Measurements from ENCODE around the gene MRPL19. TPM values are rescaled to one million over a fixed set of nuclear protein-coding genes. Genes with fewer than 3 reads are reported as not detected.
A peak's percentile ranks its signal among the peaks of the same experiment; 100 is the strongest.

The MRPL19 gene
- 39.9 TPM for total RNA-seq

- peak; percentile 97 for ATAC-seq
Observed at GRCh38 chr2:75646583-75647425, at the start of gene MRPL19. MRPL19 (plus strand) TSS chr2:75646783; CDS start chr2:75646808, 25 bp downstream.

DNA sequence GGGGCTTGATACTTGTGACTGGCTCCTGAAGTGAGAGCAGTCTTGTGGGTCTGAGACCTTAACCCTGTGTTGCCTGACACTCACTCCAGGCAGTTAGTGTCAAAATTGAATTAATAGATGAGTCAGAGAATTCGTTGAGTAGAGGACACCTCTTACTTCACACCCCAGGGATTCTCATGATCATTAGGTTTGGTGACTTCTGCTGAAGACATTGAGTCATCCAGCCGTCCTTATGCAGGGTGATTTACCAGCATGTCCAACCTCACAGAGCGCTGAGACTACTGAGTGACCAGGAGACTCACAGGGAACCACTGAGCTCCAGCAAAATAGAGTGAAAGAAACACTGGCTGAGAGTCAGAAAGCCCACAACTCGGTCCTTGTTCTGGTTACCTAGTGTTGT lies 49.8 kb upstream of the MRPL19 start:
- no peak for ATAC-seq

DNA sequence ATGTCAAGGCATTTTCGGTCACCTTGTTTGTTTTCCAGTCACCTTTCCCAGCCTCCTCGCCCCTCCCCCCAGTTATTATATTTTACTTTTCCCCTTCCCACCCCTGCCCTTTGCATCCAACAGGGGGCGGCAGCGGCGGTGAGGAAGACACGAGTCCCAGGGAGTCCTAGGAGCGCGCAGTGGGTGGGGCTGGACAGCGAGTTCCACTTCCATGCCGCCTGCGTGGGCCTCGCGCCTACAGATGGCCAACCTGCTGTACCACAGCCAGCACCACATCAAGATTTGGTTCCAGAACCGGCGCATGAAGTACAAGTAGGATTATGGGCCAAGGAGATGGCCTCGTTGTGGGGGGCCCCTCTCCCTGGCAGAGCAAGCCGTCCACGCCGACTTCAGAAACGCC lies 48.6 kb upstream of the MRPL19 start:
- no peak for ATAC-seq

DNA sequence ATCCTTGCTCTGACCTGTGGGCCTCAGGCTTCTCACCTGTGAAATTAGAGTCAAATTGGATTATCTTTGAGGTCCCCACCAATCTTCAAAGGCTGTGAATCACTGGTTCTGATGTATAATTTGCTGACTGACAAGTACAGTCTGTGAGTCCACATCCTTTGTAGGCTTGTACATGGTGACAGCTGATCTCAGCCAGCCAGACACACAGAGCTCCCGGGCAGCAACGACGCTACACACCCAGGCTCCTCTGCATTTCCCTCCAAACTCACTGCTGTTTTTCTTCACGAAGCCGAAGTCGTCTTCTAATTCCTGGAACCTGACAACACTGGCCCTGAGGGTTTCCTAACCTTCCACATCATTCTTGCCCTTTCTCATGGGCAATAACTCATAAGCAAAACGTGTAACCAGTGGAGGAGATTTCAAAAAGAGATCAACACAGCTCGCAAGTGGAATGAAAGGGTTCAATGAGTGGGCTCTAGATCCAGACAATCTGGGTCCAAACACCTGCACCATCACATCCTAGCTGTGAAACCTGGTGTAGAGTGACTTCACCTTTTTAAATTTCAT lies 47.9 kb upstream of the MRPL19 start:
- no peak for ATAC-seq

GRCh38 chr2:75600461-75601011 lies 46.0 kb upstream of the MRPL19 start:
- peak; percentile 40 for ATAC-seq

GRCh38 chr2:75602724-75603342 lies 43.8 kb upstream of the MRPL19 start:
- ATAC-seq = peak; percentile 72

GRCh38 chr2:75603477-75603876 lies 43.1 kb upstream of the MRPL19 start:
- no peak for ATAC-seq

DNA sequence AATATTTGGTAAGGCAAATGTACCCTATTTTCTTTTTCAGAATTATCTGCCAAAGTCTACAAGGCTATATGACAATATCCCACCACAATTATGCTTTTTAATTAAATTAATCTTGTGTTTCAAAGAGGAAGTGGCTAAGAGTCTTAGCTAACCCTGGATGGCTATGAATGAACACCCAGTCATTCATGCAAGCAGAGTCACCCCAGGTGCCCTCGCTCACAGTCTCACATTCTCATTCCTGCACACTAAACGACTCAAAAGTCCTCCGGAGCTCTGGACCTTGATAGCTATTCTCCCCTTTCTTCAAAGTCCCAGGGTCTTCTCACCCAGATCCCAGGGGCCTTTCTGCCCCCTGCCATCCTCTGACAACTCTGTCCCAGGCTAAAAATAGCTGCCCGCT lies 42.1 kb upstream of the MRPL19 start:
- ATAC-seq = no peak

- ATAC-seq = no peak
Observed at GRCh38 chr2:75605770-75606529, 40.6 kb upstream of the MRPL19 start.

- no peak for ATAC-seq
Observed at GRCh38 chr2:75606761-75607399, 39.7 kb upstream of the MRPL19 start.

DNA sequence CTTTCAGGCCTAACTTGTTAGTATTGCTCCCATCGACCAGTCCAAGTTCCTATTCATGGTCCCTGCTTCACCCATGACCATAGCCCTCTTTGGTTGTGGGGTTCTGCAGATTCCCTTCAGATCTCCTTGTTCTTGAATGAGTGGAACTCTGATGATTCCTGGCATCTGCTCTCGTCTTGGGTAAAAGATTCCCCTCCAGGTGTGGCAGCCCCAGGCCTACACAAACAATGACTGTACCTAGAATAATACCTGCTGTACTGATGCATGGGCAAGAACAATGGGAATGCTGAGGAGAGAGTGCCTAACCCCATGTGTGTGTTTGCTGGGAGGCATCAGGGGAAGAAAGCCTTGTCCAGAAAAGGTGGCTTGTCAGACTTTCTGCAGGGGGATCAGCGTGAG lies 39.2 kb upstream of the MRPL19 start:
- ATAC-seq = no peak

DNA sequence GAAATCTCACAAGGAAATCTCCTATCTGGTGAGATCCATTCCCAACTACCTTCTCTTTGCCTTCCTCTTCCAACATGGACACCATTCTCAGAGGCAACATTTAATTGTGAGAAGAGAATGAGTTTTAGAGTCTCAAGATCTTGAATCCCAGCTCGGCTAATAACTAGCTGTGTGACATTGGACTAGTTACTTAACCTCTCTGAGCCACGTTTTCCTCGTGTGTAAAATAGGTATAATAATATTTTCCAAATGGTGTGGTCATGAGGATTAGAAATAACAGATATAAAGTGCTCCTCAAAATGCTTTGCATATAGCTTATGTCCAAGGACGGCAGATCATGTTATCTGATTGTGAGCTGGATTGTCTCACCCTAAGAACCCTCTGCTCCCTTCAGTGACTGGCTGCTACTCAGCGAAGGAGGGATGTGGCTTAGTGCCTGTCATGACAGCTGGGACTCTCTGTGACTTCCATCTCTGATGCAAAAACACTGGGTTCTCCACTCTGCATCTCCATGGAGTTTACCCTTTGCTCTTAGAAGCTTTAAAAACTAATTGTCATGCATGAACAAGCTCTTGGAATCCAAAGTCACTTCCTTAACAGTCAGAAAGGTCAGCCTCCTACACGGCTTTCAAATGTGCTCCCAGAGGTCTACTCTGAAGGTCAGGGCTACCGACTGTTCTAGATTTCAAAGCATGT lies 38.4 kb upstream of the MRPL19 start:
- no peak for ATAC-seq

- peak; percentile 85 for ATAC-seq
Observed at GRCh38 chr2:75608684-75609333, 37.8 kb upstream of the MRPL19 start.

DNA sequence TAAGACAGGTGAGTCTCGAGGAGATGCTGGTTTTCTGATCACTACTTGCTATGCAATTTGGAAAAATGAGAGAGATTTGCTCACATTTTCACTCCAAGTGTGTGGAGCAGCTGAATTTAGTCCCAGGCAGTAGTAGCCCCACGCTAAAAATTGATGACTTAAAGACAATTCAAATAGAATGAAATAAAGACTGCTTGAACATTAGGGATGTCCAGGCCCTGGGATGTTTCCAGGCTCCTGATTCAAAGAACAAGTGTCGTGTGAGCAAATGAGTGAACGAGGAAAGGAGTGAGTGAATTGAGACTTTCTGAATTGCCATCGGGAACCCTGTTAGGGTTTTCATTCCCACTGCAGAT lies 37.3 kb upstream of the MRPL19 start:
- ATAC-seq = no peak

DNA sequence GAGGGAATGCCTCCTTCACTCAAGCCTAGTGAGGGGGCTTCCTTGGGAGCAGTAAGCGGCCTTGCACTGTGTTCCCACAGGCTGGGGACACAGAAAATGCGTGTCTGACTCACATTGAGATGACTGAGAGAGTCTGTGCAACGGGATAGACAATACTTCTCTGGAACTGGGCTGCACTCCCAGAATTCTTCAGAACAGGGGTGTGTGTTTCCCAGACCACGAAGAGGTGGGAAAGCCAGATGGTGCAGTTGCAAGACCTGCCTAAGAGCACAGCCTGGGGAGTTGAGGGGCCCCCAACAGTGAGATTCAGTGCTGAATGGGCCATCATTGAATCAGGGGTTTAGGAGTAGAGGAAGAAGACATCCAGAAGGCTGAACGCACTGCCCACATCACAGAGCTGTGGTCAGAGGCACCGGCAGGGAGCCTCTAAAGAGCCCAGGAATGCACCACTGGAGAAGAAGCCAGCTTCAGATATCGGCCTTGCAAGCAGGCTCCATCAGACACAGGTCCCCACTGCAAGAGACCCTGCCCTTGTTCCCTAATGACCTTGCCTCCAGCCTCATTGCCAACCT lies 36.6 kb upstream of the MRPL19 start:
- ATAC-seq = no peak

DNA sequence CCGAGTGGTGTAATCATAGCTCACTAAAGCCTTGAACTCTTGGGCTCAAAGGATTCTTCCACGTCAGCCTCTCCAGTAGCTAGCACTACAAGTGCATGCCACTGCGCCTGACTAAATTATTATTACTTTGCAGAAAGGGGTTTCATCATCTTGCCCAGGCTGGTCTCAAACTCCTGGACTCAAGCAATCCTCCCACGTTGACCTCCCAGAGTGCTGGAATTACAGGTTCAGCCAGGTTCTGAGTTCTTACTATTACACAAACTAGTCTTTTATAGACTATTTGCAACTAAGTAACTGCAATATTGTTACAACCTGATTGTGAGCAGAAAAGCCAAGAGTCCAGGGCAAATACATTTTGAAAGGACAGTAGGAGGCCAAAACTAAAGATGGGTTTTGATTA lies 35.9 kb upstream of the MRPL19 start:
- no peak for ATAC-seq

DNA sequence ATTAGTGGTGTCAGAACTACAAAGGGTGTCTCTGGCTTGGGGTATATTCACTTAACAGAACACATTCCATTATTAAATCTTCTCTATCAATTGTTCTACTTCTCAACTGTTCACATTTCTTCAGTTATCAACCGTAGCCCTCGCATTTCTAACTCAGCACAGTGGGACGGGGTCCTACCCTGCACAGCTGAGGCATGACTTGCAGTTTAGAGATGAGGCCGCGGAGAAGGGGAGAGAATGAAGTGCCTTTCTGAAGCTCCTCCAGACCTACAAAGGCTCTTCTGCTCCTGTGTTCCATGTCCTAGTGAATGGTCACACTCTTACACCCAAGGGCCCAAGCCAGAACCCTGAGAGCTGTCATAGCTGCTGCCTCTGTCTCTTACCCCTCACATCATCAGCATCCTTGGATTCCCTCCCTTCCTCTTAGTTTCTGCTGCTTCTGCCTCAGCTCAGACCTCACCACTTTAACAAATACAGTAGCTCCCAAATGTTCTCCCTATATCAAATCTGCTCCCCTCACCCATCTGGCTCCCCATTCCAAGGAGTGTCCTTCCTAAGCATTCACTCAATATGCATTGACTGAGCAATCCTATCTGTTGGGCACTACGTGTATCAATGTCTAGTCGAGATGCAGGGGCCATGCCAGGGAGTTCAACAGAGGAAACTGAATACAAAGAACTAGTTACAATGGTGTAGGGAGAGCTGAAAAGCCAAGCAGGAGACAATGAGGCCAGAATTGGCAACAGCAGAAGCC lies 34.3 kb upstream of the MRPL19 start:
- ATAC-seq = no peak

- ATAC-seq = no peak
Observed at GRCh38 chr2:75612862-75613243, 33.7 kb upstream of the MRPL19 start.

DNA sequence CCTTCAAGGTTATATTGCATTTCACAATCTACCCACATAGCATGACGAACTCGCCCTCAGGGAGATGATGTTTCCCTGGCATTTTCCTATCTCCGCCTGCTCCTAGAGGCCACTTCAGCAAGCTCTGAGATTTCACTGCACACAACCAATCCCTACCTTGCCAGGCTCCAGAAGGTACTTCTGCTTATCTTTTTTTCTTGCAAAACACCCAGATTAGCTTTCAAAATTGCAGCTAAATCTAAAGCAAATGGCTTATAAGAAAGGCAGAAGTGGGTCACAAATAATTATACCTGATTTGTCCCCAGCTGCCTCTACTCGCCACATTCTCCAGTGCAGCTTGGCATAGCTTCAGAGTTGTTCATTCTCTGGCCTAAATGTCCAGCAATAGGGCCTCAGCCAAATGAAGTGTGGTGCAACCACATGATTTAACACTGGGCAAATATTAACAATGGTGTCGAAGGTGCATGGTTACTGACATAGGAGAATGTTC lies 32.4 kb upstream of the MRPL19 start:
- ATAC-seq = no peak

- ATAC-seq = no peak
Observed at GRCh38 chr2:75616406-75616805, 30.2 kb upstream of the MRPL19 start.

Data from esophagus mucosa (tissue), 1 donor.